IPS-18a (cell line): Measurements from ENCODE around the gene ANAPC5.
"Not testable (repeated sequence)": the region's sequence is repeated elsewhere in the genome, so short reads cannot be mapped to it uniquely, and the experiment has no call there.

Experiments
- H3K27ac ChIP-seq: one replicate; pipeline ENCODE4 v1.5.1; 2013; ENCODE audit warnings: low read length
- H3K27me3 ChIP-seq: one replicate; pipeline ENCODE4 v1.6.1; 2013; ENCODE audit warnings: mild to moderate bottlenecking, low read length; ENCODE audit not compliant: control insufficient read depth, insufficient read depth
- H3K36me3 ChIP-seq: one replicate; pipeline ENCODE4 v1.6.1; 2013; ENCODE audit warnings: low read depth, low read length; ENCODE audit not compliant: control insufficient read depth
- H3K4me1 ChIP-seq: one replicate; pipeline ENCODE4 v1.6.1; 2013; ENCODE audit warnings: low read depth, low read length; ENCODE audit not compliant: control insufficient read depth
- H3K4me3 ChIP-seq: one replicate; pipeline ENCODE4 v1.5.1; 2013; ENCODE audit warnings: low read length
- H3K9ac ChIP-seq: one replicate; pipeline ENCODE4 v1.6.1; 2013; ENCODE audit warnings: mild to moderate bottlenecking, low read length, moderate library complexity
- H3K9me3 ChIP-seq: one replicate; pipeline ENCODE4 v1.6.1; 2013; ENCODE audit warnings: low read depth, low read length; ENCODE audit not compliant: control insufficient read depth

ANAPC5 gene

GRCh38 chr12:121383601-121384021 is 31.4 kb upstream of the ANAPC5 start:
- Histone ChIP-seq H3K27ac (no peak overlapping the region), H3K9me3 (no peaks in the 10 kb centered on the region)

GRCh38 chr12:121379945-121380344 is 27.7 kb upstream of the ANAPC5 start:
- H3K4me1 ChIP-seq, result no peaks in the 10 kb centered on the region
- no peaks in the 10 kb centered on the region for H3K36me3 ChIP-seq
- H3K9ac ChIP-seq, result no peak overlapping the region
- no peak overlapping the region for H3K4me3 ChIP-seq
- no peaks in the 10 kb centered on the region for H3K9me3 ChIP-seq
- no peaks in the 10 kb centered on the region for H3K27me3 ChIP-seq
- no peak overlapping the region for H3K27ac ChIP-seq

More at GRCh38 chr12:121383601-121384021, 31.4 kb upstream of the ANAPC5 start:
- Histone ChIP-seq H3K4me1 (no peaks in the 10 kb centered on the region), H3K4me3 (no peak overlapping the region), H3K9ac (no peak overlapping the region), H3K36me3 (no peaks in the 10 kb centered on the region), H3K27me3 (no peaks in the 10 kb centered on the region)

- H3K4me1 ChIP-seq, result no peaks in the 10 kb centered on the region
- no peak overlapping the region for H3K4me3 ChIP-seq
- no peaks in the 10 kb centered on the region for H3K27me3 ChIP-seq
- no peaks in the 10 kb centered on the region for H3K36me3 ChIP-seq
- H3K9me3 ChIP-seq, result no peaks in the 10 kb centered on the region
- no peak overlapping the region for H3K9ac ChIP-seq
- H3K27ac ChIP-seq, result no peak overlapping the region
These were observed 26.5 kb upstream of the ANAPC5 start for GRCh38 chr12:121378736-121379135.

GRCh38 chr12:121376754-121377697 is 24.8 kb upstream of the ANAPC5 start:
- H3K4me3 ChIP-seq, result no peak overlapping the region
- no peak overlapping the region for H3K27ac ChIP-seq
- H3K9me3 ChIP-seq, result no peaks in the 10 kb centered on the region

GRCh38 chr12:121374945-121375584 is 22.9 kb upstream of the ANAPC5 start:
- H3K4me3 ChIP-seq, H3K36me3 ChIP-seq, H3K9me3 ChIP-seq, H3K9ac ChIP-seq, H3K27me3 ChIP-seq, H3K4me1 ChIP-seq, H3K27ac ChIP-seq: not testable (repeated sequence)

More at GRCh38 chr12:121376754-121377697, 24.8 kb upstream of the ANAPC5 start:
- H3K4me1 ChIP-seq, result no peaks in the 10 kb centered on the region
- no peaks in the 10 kb centered on the region for H3K36me3 ChIP-seq
- no peaks in the 10 kb centered on the region for H3K27me3 ChIP-seq
- no peak overlapping the region for H3K9ac ChIP-seq

- H3K27me3 ChIP-seq, H3K36me3 ChIP-seq, H3K4me1 ChIP-seq, H3K27ac ChIP-seq, H3K4me3 ChIP-seq, H3K9me3 ChIP-seq, H3K9ac ChIP-seq: not testable (repeated sequence)
These were observed 22.1 kb upstream of the ANAPC5 start for GRCh38 chr12:121374336-121374735.

GRCh38 chr12:121373755-121374154 is 21.5 kb upstream of the ANAPC5 start:
- H3K27me3 ChIP-seq, result no peaks in the 10 kb centered on the region
- no peak overlapping the region for H3K9ac ChIP-seq
- no peak overlapping the region for H3K27ac ChIP-seq
- no peaks in the 10 kb centered on the region for H3K4me1 ChIP-seq
- no peaks in the 10 kb centered on the region for H3K9me3 ChIP-seq
- no peaks in the 10 kb centered on the region for H3K36me3 ChIP-seq
- H3K4me3 ChIP-seq, result no peak overlapping the region

GRCh38 chr12:121371404-121371803 is 19.2 kb upstream of the ANAPC5 start:
- Histone ChIP-seq H3K27me3 (no peaks in the 10 kb centered on the region), H3K4me3 (no peak overlapping the region), H3K9me3 (no peaks in the 10 kb centered on the region), H3K27ac (no peak overlapping the region), H3K36me3 (no peaks in the 10 kb centered on the region), H3K4me1 (no peaks in the 10 kb centered on the region), H3K9ac (no peak overlapping the region)

- Histone ChIP-seq H3K36me3 (no peaks in the 10 kb centered on the region), H3K9me3 (no peaks in the 10 kb centered on the region), H3K4me3 (no peak overlapping the region), H3K4me1 (no peaks in the 10 kb centered on the region), H3K9ac (no peak overlapping the region), H3K27me3 (no peaks in the 10 kb centered on the region), H3K27ac (no peak overlapping the region)
These were observed 13.8 kb upstream of the ANAPC5 start for GRCh38 chr12:121366063-121366459.

GRCh38 chr12:121365416-121366062 is 13.3 kb upstream of the ANAPC5 start:
- Histone ChIP-seq H3K9ac (no peak overlapping the region), H3K36me3 (no peaks in the 10 kb centered on the region), H3K27me3 (no peaks in the 10 kb centered on the region), H3K27ac (no peak overlapping the region), H3K4me1 (no peaks in the 10 kb centered on the region), H3K9me3 (no peaks in the 10 kb centered on the region), H3K4me3 (no peak overlapping the region)

- Histone ChIP-seq H3K9me3 (no peaks in the 10 kb centered on the region), H3K27ac (no peak overlapping the region), H3K27me3 (no peaks in the 10 kb centered on the region), H3K4me1 (no peaks in the 10 kb centered on the region), H3K4me3 (no peak overlapping the region), H3K36me3 (no peaks in the 10 kb centered on the region), H3K9ac (no peak overlapping the region)
These were observed 12.5 kb upstream of the ANAPC5 start for GRCh38 chr12:121364683-121365121.
